Cerebellar nuclear complex (tissue), 1 donor: ENCODE results near the gene GUCY2D.
"Not testable (repeated sequence)": the region's sequence is repeated elsewhere in the genome, so short reads cannot be mapped to it uniquely, and the experiment has no call there.

ENCODE experiments used
- DNase-seq, 2 experiments: peaks; one replicate each; lab custom pipeline; 2025; lab: John Stamatoyannopoulos, UW

The GUCY2D gene

GRCh38 chr17:8044819-8045810, 42.7 kb downstream of the GUCY2D start:
- no peak for DNase-seq

GRCh38 chr17:8046306-8046928, 44.0 kb downstream of the GUCY2D start:
- no peak for DNase-seq

- no peak for DNase-seq
These were observed 44.7 kb downstream of the GUCY2D start for GRCh38 chr17:8046929-8047768.

GRCh38 chr17:8047769-8048110, 45.3 kb downstream of the GUCY2D start:
- DNase-seq: no peak

- no peak for DNase-seq
These were observed 45.8 kb downstream of the GUCY2D start for GRCh38 chr17:8048236-8048635.

- DNase-seq: no peak
These were observed 46.3 kb downstream of the GUCY2D start for GRCh38 chr17:8048736-8049135.

GRCh38 chr17:8051831-8052230, 49.4 kb downstream of the GUCY2D start:
- DNase-seq: no peak

- DNase-seq: no peak
These were observed 50.1 kb downstream of the GUCY2D start for GRCh38 chr17:8052256-8053252.

- DNase-seq: no peak
These were observed 51.2 kb downstream of the GUCY2D start for GRCh38 chr17:8053600-8053999.

- DNase-seq: no peak
These were observed 53.4 kb downstream of the GUCY2D start for GRCh38 chr17:8055851-8056231.

GRCh38 chr17:8056232-8056975, 54.0 kb downstream of the GUCY2D start:
- DNase-seq: no peak

- no peak for DNase-seq
These were observed 54.7 kb downstream of the GUCY2D start for GRCh38 chr17:8056976-8057625.

GRCh38 chr17:8057691-8058114, 55.3 kb downstream of the GUCY2D start:
- peak in 1 of 2 experiments; percentile 18 for DNase-seq

GRCh38 chr17:8059131-8059530, 56.7 kb downstream of the GUCY2D start:
- DNase-seq: no peak

GRCh38 chr17:8060274-8060673, 57.9 kb downstream of the GUCY2D start:
- DNase-seq: peak in 1 of 2 experiments; percentile 15

GRCh38 chr17:8061851-8062250, 59.4 kb downstream of the GUCY2D start:
- not testable (repeated sequence) for DNase-seq

- DNase-seq: no peak
These were observed 60.0 kb downstream of the GUCY2D start for GRCh38 chr17:8062435-8062806.

- DNase-seq: no peak
These were observed 60.5 kb downstream of the GUCY2D start for GRCh38 chr17:8062807-8063483.
